ENCODE results near the gene JAKMIP2. TPM values are rescaled to one million over a fixed set of nuclear protein-coding genes. Genes with fewer than 3 reads are reported as not detected.

JAKMIP2 gene
- total RNA-seq, 1 experiment from 2014 or later: not detected

GRCh38 chr5:147796556-147797308 lies 14.2 kb upstream of the JAKMIP2 start:
- Histone ChIP-seq H3K27me3 (ENCODE audit: insufficient read depth, low read depth) (peaks cover 28% of the 10 kb centered on the region), H3K4me3 (no peak overlapping the region), H3K79me2 (ENCODE audit: low read depth) (no peaks in the 10 kb centered on the region), H3K9me3 (ENCODE audit: insufficient read depth, low read depth) (no peaks in the 10 kb centered on the region), H3F3A (ENCODE audit: insufficient read depth, low read depth) (no peaks in the 10 kb centered on the region), H3K27ac (no peak overlapping the region), H3K36me3 (ENCODE audit: low read depth) (no peaks in the 10 kb centered on the region), H3K4me2 (no peak overlapping the region), H3K9me2 (ENCODE audit: insufficient read depth) (no peaks in the 10 kb centered on the region), H2AFZ (no peak overlapping the region), H3K4me1 (replicated peaks; ENCODE audit: insufficient read depth) (no peaks in the 10 kb centered on the region), H4K20me1 (ENCODE audit: insufficient read depth) (no peaks in the 10 kb centered on the region)
- TF ChIP-seq EZH2 (IDR thresholded peaks at IDR 0.05; ENCODE audit: low read depth) (no peak), CTCF (conservative IDR thresholded peaks at IDR 0.05) (no peak)
- CTCF ChIA-PET: no interaction called here
- no peak for DNase-seq
- POLR2A ChIA-PET (ENCODE audit: unreplicated experiment): no interaction called here
- intact Hi-C loops (cut with micrococcal nuclease; ENCODE audit: unreplicated experiment): no loop called here
- BruUV-seq (replicated peaks): no TSS peak

GRCh38 chr5:147791181-147791580 lies 8.7 kb upstream of the JAKMIP2 start:
- H3K27me3 ChIP-seq (ENCODE audit: insufficient read depth, low read depth): no peaks in the 10 kb centered on the region
- no peak overlapping the region for H3K4me2 ChIP-seq
- CTCF ChIA-PET: no interaction called here
- H3K9me3 ChIP-seq (ENCODE audit: insufficient read depth, low read depth): no peaks in the 10 kb centered on the region
- H3F3A ChIP-seq (ENCODE audit: insufficient read depth, low read depth): no peaks in the 10 kb centered on the region
- H3K36me3 ChIP-seq (ENCODE audit: low read depth): no peaks in the 10 kb centered on the region
- POLR2A ChIA-PET (ENCODE audit: unreplicated experiment): no interaction called here
- TF ChIP-seq CTCF (conservative IDR thresholded peaks at IDR 0.05) (no peak), EZH2 (IDR thresholded peaks at IDR 0.05; ENCODE audit: low read depth) (no peak)
- BruUV-seq (replicated peaks): no TSS peak
- H3K9me2 ChIP-seq (ENCODE audit: insufficient read depth): no peaks in the 10 kb centered on the region
- H3K79me2 ChIP-seq (ENCODE audit: low read depth): no peaks in the 10 kb centered on the region
- H3K4me1 ChIP-seq (replicated peaks; ENCODE audit: insufficient read depth): no peaks in the 10 kb centered on the region
- H3K27ac ChIP-seq: no peak overlapping the region
- DNase-seq: no peak
- H3K4me3 ChIP-seq: no peak overlapping the region
- intact Hi-C loops (cut with micrococcal nuclease; ENCODE audit: unreplicated experiment): no loop called here
- no peaks in the 10 kb centered on the region for H4K20me1 ChIP-seq (ENCODE audit: insufficient read depth)
- H2AFZ ChIP-seq: no peak overlapping the region

GRCh38 chr5:147789820-147790219 lies 7.3 kb upstream of the JAKMIP2 start:
- H3K9me2 ChIP-seq (ENCODE audit: insufficient read depth): no peaks in the 10 kb centered on the region
- H3K4me3 ChIP-seq: no peak overlapping the region
- no peak overlapping the region for H3K4me2 ChIP-seq
- H2AFZ ChIP-seq: no peak overlapping the region
- intact Hi-C loops (cut with micrococcal nuclease; ENCODE audit: unreplicated experiment): no loop called here
- DNase-seq: no peak
- H3K4me1 ChIP-seq (replicated peaks; ENCODE audit: insufficient read depth): no peaks in the 10 kb centered on the region
- no peaks in the 10 kb centered on the region for H3F3A ChIP-seq (ENCODE audit: insufficient read depth, low read depth)
- no peaks in the 10 kb centered on the region for H3K27me3 ChIP-seq (ENCODE audit: insufficient read depth, low read depth)
- no peaks in the 10 kb centered on the region for H3K79me2 ChIP-seq (ENCODE audit: low read depth)
- ChIA-PET CTCF (no interaction called here), POLR2A (ENCODE audit: unreplicated experiment) (no interaction called here)
- no TSS peak for BruUV-seq (replicated peaks)
- no peak overlapping the region for H3K27ac ChIP-seq
- H4K20me1 ChIP-seq (ENCODE audit: insufficient read depth): no peaks in the 10 kb centered on the region
- no peaks in the 10 kb centered on the region for H3K9me3 ChIP-seq (ENCODE audit: insufficient read depth, low read depth)
- no peaks in the 10 kb centered on the region for H3K36me3 ChIP-seq (ENCODE audit: low read depth)
- no peak for TF ChIP-seq CTCF (conservative IDR thresholded peaks at IDR 0.05)
